ENCODE data around the gene LARGE1. TPM values are rescaled to one million over a fixed set of nuclear protein-coding genes. Genes with fewer than 3 reads are reported as not detected.

The LARGE1 gene
- total and polyA plus RNA-seq, 2 of the 8 experiments (the other 6 are each of a cell fraction or from before 2014, with no cell fraction given), result 43.7 to 83.0 TPM

GRCh38 chr22:33635766-33636165 lies 284.5 kb downstream of the LARGE1 start:
- CTCF ChIA-PET (ENCODE audit: partially characterized antibody), result no interaction called here

More at GRCh38 chr22:33635766-33636165, 284.5 kb downstream of the LARGE1 start:
- FAIRE-seq, result no peak
- no peak for DNase-seq (ENCODE audit: low read depth in 1 of 2, low spot score in 2 of 2)
- Histone ChIP-seq H3K4ac (replicated peaks; ENCODE audit: insufficient read length, low read depth, low read length) (no peak overlapping the region), H2AK5ac (ENCODE audit: low read depth, low read length) (no peak overlapping the region), H2BK5ac (ENCODE audit: low read depth, low read length) (no peak overlapping the region), H4K20me1 (replicated peaks in 1 of 2; ENCODE audit: control insufficient read depth in 1 of 2, insufficient read depth in 2 of 2, low read length in 2 of 2) (no peaks in the 10 kb centered on the region), H2BK12ac (ENCODE audit: low read depth, low read length) (no peak overlapping the region), H3K23me2 (ENCODE audit: low read depth, low read length) (no peaks in the 10 kb centered on the region), H3K14ac (ENCODE audit: insufficient read length) (no peak overlapping the region), H3K18ac (ENCODE audit: extremely low read depth, low read length) (no peak overlapping the region), H3K4me1 (replicated peaks in 1 of 4; ENCODE audit: control insufficient read depth in 3 of 4, insufficient read depth in 4 of 4, low read length in 3 of 4) (no peaks in the 10 kb centered on the region), H3K27ac (ENCODE audit: low read depth, low read length) (no peak overlapping the region), H2BK20ac (ENCODE audit: low read length) (no peak overlapping the region), H3K79me2 (ENCODE audit: control insufficient read depth in 1 of 2, insufficient read depth in 2 of 2, low read length in 2 of 2) (peaks cover 0 to 40% of the 10 kb centered on the region in 2 experiments; a peak in 2 of 4 replicates), H3K23ac (ENCODE audit: insufficient read length) (no peak overlapping the region), H2BK15ac (ENCODE audit: low read length) (no peak overlapping the region), H4K8ac (ENCODE audit: extremely low read depth, insufficient read depth, low read length) (no peak overlapping the region), H4K5ac (ENCODE audit: insufficient read length, low read depth, low read length) (no peak overlapping the region), H3K36me3 (ENCODE audit: control insufficient read depth in 2 of 4, insufficient read depth in 4 of 4, low read length in 3 of 4) (peaks cover 0 to 7% (median 2%) of the 10 kb centered on the region in 4 experiments; a peak in 2 of 8 replicates), H2AFZ (ENCODE audit: low read length) (no peak overlapping the region), H3K79me1 (ENCODE audit: low read depth, low read length) (peaks cover 2% of the 10 kb centered on the region; the same call in 1 of the 2 replicates), H2BK120ac (replicated peaks; ENCODE audit: low read depth, low read length) (no peak overlapping the region), H3K27me3 (replicated peaks in 1 of 4; ENCODE audit: control insufficient read depth in 3 of 4, extremely low read depth in 1 of 4, insufficient read depth in 3 of 4, low read length in 3 of 4) (no peaks in the 10 kb centered on the region), H3K56ac (replicated peaks; ENCODE audit: insufficient read length, low read depth, low read length) (no peak overlapping the region), H3K9ac (replicated peaks in 1 of 4; ENCODE audit: extremely low read depth in 1 of 4, low read depth in 3 of 4, low read length in 3 of 4) (no peak overlapping the region), H3K9me3 (ENCODE audit: insufficient read depth in 2 of 2, low read depth in 1 of 2, low read length in 1 of 2) (0 out of 4 replicates have a peak, but pooled peaks cover 0 to 2% of the 10 kb centered on the region in 2 experiments), H4K91ac (replicated peaks; ENCODE audit: insufficient read length, low read length) (no peak overlapping the region), H3K4me3 (ENCODE audit: extremely low read depth in 1 of 4, insufficient read depth in 2 of 4, low read depth in 3 of 4, low read length in 4 of 4) (no peak overlapping the region), H3K4me2 (ENCODE audit: insufficient read depth in 1 of 2, low read depth in 2 of 2, low read length in 2 of 2) (no peak overlapping the region)
- 47% methylated on average over 2 of the region's 2 CpGs; no CpG with 5 or more reads in 1 of the 2 experiments for WGBS, 2 experiments (ENCODE audit: extremely low coverage in 1 of 2, insufficient coverage in 1 of 2, insufficient read length in 1 of 2, insufficient replicate concordance in 2 of 2, low coverage in 1 of 2, low lambda C conversion rate in 2 of 2, missing lambda C conversion rate in 1 of 2)
- TF ChIP-seq RAD21 (IDR thresholded peaks at IDR 0.05 in 1 of 2, conservative IDR thresholded peaks at IDR 0.05 in 1 of 2; ENCODE audit: low read depth in 2 of 2, low read length in 2 of 2) (no peak), NRF1 (IDR thresholded peaks at IDR 0.05; ENCODE audit: low read depth, low read length) (no peak), TCF12 (IDR thresholded peaks at IDR 0.05; ENCODE audit: low read depth, low read length) (0 out of 2 replicates have a peak, but pooled peaks have one; percentile 14)
- POLR2A ChIA-PET (ENCODE audit: partially characterized antibody), result no interaction called here
